ENCODE data around the gene RALGPS2. TPM values are rescaled to one million over a fixed set of nuclear protein-coding genes. Genes with fewer than 3 reads are reported as not detected.

RALGPS2 gene
- total and polyA plus RNA-seq, 2 donors (not counting 1 experiment from before 2014, with no cell fraction given): 59.6 to 251 TPM

- H3K27me3 ChIP-seq (replicated peaks in 1 of 4; ENCODE audit: control extremely low read depth in 1 of 4, control insufficient read depth in 3 of 4, insufficient read depth in 4 of 4, low read length in 3 of 4): peaks cover 0 to 3% (median 0%) of the 10 kb centered on the region in 4 experiments
- H3K4me1 Mint-ChIP-seq: no peaks in the 10 kb centered on the region
- no peak overlapping the region for H3K27ac Mint-ChIP-seq
- DNase-seq (no peak), ATAC-seq (ENCODE audit: low read depth) (no peak)
- peaks cover 0 to 15% (median 0%) of the 10 kb centered on the region in 3 donors for H3K9me3 ChIP-seq (ENCODE audit: control extremely low read depth in 1 of 3, control insufficient read depth in 2 of 3, insufficient read depth in 1 of 3, low read length in 2 of 3)
- no peaks in the 10 kb centered on the region for H3K79me2 ChIP-seq (ENCODE audit: control insufficient read depth, insufficient read depth, low read length)
- H3K9me3 Mint-ChIP-seq (ENCODE audit: insufficient read depth): no peaks in the 10 kb centered on the region
- no peaks in the 10 kb centered on the region for H4K20me1 ChIP-seq (ENCODE audit: control insufficient read depth, insufficient read depth, low read length, poor library complexity, severe bottlenecking)
- WGBS (ENCODE audit: insufficient coverage): 100% methylated on average over 3 of the region's 6 CpGs
- no peak for TF ChIP-seq CTCF (IDR thresholded peaks at IDR 0.05)
- TF ChIP-seq EZH2 (IDR thresholded peaks at IDR 0.05; ENCODE audit: borderline replicate concordance, insufficient read depth, low read depth, low read length, poor library complexity, severe bottlenecking): no peak
- CTCF ChIA-PET: no interaction called here
- H3K4me2 ChIP-seq (replicated peaks; ENCODE audit: low read depth, low read length, poor library complexity, severe bottlenecking): no peak overlapping the region
- no peak overlapping the region for H3K4me3 ChIP-seq (ENCODE audit: control extremely low read depth in 1 of 5, extremely low read depth in 1 of 5, insufficient read depth in 1 of 5, low read depth in 2 of 5, low read length in 4 of 5)
- intact Hi-C loops (cut with micrococcal nuclease): no loop called here
- POLR2A ChIA-PET: no interaction called here
- no peak overlapping the region for H3K4me3 Mint-ChIP-seq
- no peaks in the 10 kb centered on the region for H3K4me1 ChIP-seq (ENCODE audit: control insufficient read depth in 2 of 2, insufficient read depth in 2 of 2, low read length in 2 of 2)
- H3K27me3 Mint-ChIP-seq: peaks cover 10% of the 10 kb centered on the region
- H3K9ac ChIP-seq (ENCODE audit: low read length): no peak overlapping the region
- H2AFZ ChIP-seq (ENCODE audit: insufficient read depth, low read depth, low read length, poor library complexity, severe bottlenecking): no peak overlapping the region
- H3K36me3 ChIP-seq (replicated peaks in 1 of 2; ENCODE audit: control extremely low read depth in 1 of 2, control insufficient read depth in 1 of 2, extremely low read depth in 1 of 2, insufficient read depth in 2 of 2, low read length in 1 of 2): no peaks in the 10 kb centered on the region
- no peak overlapping the region for H3K27ac ChIP-seq (ENCODE audit: low read length in 2 of 2)
These were observed 229.9 kb downstream of the RALGPS2 start for GRCh38 chr1:178954937-178955336.

GRCh38 chr1:178955391-178955954 is 230.4 kb downstream of the RALGPS2 start:
- Mint-ChIP-seq H3K27me3 (peaks cover 10% of the 10 kb centered on the region), H3K4me1 (no peaks in the 10 kb centered on the region), H3K4me3 (no peak overlapping the region), H3K9me3 (ENCODE audit: insufficient read depth) (no peaks in the 10 kb centered on the region), H3K27ac (no peak overlapping the region)
- DNase-seq: no peak
- H3K79me2 ChIP-seq (ENCODE audit: control insufficient read depth, insufficient read depth, low read length): no peaks in the 10 kb centered on the region
- no peak overlapping the region for H3K27ac ChIP-seq (ENCODE audit: low read length in 2 of 2)
- no peaks in the 10 kb centered on the region for H3K4me1 ChIP-seq (ENCODE audit: control insufficient read depth in 2 of 2, insufficient read depth in 2 of 2, low read length in 2 of 2)
- no peaks in the 10 kb centered on the region for H3K36me3 ChIP-seq (replicated peaks in 1 of 2; ENCODE audit: control extremely low read depth in 1 of 2, control insufficient read depth in 1 of 2, extremely low read depth in 1 of 2, insufficient read depth in 2 of 2, low read length in 1 of 2)
- intact Hi-C loops (cut with micrococcal nuclease): no loop called here
- peaks cover 0 to 18% (median 0%) of the 10 kb centered on the region in 3 donors for H3K9me3 ChIP-seq (ENCODE audit: control extremely low read depth in 1 of 3, control insufficient read depth in 2 of 3, insufficient read depth in 1 of 3, low read length in 2 of 3)
- no peak overlapping the region for H3K4me3 ChIP-seq (ENCODE audit: control extremely low read depth in 1 of 5, extremely low read depth in 1 of 5, insufficient read depth in 1 of 5, low read depth in 2 of 5, low read length in 4 of 5)
- ChIA-PET CTCF (no interaction called here), POLR2A (interaction anchor here (0.6 kb wide), 1 partner anchor 23 kb away, joined by 5 read pairs; no protein-coding TSS in a partner anchor)
- no peak for TF ChIP-seq EZH2 (IDR thresholded peaks at IDR 0.05; ENCODE audit: borderline replicate concordance, insufficient read depth, low read depth, low read length, poor library complexity, severe bottlenecking)
- no peak for TF ChIP-seq CTCF (IDR thresholded peaks at IDR 0.05)
- peaks cover 0 to 3% (median 0%) of the 10 kb centered on the region in 4 experiments for H3K27me3 ChIP-seq (replicated peaks in 1 of 4; ENCODE audit: control extremely low read depth in 1 of 4, control insufficient read depth in 3 of 4, insufficient read depth in 4 of 4, low read length in 3 of 4)
- no peaks in the 10 kb centered on the region for H4K20me1 ChIP-seq (ENCODE audit: control insufficient read depth, insufficient read depth, low read length, poor library complexity, severe bottlenecking)
- no CpG with 5 or more reads among the region's 1 CpG for WGBS (ENCODE audit: insufficient coverage)
- H2AFZ ChIP-seq (ENCODE audit: insufficient read depth, low read depth, low read length, poor library complexity, severe bottlenecking): no peak overlapping the region
- H3K4me2 ChIP-seq (replicated peaks; ENCODE audit: low read depth, low read length, poor library complexity, severe bottlenecking): no peak overlapping the region
- no peak overlapping the region for H3K9ac ChIP-seq (ENCODE audit: low read length)
- ATAC-seq (ENCODE audit: low read depth): no peak

Data from B cell (primary cell).